HG02759 (cell line): ENCODE measurements around the gene HOXD1.

Source experiments
- ATAC-seq: cut with Tn5 transposase; IDR thresholded peaks from one replicate; pipeline ENCODE4 v1.9.1; 2021; ENCODE audit warnings: mild to moderate bottlenecking, moderate library complexity; ENCODE audit not compliant: unreplicated experiment

HOXD1 gene

GRCh38 chr2:176152350-176153181 lies 35.9 kb upstream of the HOXD1 start:
- no peak for ATAC-seq

GRCh38 chr2:176154576-176155252 lies 33.8 kb upstream of the HOXD1 start:
- no peak for ATAC-seq

DNA sequence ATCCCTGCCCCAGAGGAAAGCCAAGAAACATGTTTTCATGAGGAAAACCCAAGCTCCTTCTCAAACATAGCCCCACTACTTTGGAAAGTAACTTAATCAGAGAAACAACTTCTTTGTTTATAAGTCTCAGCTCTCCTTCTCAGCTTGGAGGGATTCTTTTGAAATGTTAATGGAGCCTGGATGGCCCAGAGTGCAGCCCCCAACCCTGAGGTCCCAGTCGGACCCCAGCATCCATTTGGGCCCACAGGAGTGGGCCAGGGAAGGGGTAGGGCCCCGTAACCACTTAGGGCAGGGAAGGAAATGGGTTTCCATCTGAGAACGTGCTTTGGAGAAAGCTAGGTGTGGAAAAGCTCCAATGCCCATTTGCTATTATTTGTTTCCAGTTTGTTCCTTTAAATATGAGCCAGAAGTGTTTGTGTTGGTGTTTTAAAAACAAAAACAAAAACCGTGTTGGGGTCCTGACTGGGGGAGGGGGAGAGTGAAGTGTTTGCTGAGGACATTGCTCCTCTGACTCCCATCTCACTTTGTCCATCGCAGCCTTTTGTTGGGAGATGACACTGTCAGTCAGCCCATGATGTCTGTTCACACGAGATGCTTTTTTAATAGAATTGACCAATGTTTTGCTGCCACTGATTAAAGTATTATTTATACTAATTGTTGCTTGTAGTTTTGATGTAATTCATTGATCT lies 33.0 kb upstream of the HOXD1 start:
- ATAC-seq, result no peak

- ATAC-seq, result no peak
Measured at GRCh38 chr2:176156301-176156806, 32.1 kb upstream of the HOXD1 start.

DNA sequence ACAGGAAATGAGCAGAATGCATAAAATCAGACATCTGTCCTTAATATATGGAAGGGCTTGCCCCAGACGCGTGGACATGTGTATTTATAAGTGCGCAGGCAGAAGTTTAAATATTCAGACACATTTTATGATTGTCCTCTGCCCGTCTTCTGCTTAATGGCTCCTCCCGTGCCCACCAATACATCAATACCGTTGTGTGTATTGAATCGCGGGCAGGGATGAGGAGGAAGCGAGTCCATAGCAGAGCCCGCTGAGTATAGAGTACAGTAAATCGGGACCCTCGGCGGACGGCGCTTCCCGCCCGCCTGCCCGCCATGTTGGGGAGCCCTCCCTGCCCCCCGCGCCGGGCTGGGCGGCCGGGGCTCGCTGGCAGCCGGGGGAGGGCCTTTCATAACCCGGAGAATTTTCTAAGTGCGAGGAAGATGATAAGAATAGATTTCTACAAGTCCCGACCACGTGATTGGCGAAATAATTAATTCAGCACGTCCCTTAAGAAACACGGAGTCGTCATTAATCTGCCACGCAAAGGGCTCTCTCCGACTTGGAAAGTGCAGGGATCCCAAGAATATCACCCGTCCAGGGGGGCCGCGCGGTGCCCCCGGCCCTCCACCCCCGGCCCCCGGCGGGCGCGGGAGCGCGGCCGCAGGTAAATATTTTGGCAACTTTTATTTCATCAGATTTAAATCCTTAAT lies 31.5 kb upstream of the HOXD1 start, which contains the start of gene HOXD3:
HOXD3 (plus strand) TSS at position 501 of the 692 bp plus-strand sequence. CDS start 11,808 bp downstream, outside the sequence.
- no peak for ATAC-seq

- ATAC-seq, result no peak
Measured at GRCh38 chr2:176157499-176158185, 30.8 kb upstream of the HOXD1 start.

DNA sequence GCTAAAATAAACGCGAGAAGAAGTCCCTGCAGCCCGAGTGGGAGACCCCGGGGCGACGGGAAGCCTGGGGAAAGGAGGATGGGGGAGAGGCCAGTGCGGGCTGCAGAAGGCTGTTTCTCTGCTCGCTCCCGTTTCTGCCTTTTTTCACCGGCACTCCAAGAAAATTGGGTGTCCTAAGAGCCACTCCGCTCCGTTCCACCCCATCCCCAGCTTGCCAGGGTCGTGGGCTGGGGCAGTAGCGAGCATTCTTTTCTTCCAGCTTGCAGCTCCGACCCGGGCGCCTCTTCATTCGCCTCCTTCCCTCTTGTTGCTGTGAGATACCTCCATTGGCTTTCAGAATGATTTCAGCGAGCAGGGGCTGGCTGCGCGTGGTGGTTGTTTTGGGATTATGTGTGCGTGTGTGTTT lies 30.3 kb upstream of the HOXD1 start:
- no peak for ATAC-seq

- no peak for ATAC-seq
Measured at GRCh38 chr2:176158855-176159662, 29.4 kb upstream of the HOXD1 start.

DNA sequence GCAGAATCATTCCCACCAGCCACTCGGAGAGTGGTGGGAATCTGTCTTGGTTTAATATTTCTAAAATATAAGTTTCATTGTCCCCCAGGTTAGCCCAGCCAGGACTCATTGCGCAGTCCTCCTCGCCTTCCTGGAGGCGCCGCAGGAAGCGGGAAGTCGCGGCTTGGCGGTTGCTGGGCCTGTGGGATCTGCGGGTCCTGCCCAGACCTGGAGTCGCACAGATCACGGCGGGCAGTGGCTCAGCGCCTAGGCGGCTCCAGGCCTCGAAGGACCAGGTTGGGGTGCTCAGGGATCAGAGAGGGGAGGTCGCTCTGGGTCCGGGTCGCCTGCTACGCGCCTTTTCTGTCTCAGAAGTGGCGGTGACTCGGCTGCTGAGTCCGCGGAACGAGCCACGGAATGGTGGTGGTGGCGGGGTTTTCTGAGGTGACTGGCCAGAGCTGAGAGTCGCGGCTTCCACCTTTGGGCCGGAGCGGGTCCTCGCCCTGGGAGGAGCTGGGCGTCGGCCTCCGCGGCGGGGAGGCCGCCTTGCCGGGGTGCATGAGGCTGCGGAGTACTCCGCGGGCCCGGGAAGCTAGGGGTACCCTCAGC lies 28.7 kb upstream of the HOXD1 start:
- ATAC-seq, result no peak

GRCh38 chr2:176160251-176160985 lies 28.1 kb upstream of the HOXD1 start:
- ATAC-seq, result no peak

- ATAC-seq, result no peak
Measured at GRCh38 chr2:176160986-176161824, 27.3 kb upstream of the HOXD1 start.

DNA sequence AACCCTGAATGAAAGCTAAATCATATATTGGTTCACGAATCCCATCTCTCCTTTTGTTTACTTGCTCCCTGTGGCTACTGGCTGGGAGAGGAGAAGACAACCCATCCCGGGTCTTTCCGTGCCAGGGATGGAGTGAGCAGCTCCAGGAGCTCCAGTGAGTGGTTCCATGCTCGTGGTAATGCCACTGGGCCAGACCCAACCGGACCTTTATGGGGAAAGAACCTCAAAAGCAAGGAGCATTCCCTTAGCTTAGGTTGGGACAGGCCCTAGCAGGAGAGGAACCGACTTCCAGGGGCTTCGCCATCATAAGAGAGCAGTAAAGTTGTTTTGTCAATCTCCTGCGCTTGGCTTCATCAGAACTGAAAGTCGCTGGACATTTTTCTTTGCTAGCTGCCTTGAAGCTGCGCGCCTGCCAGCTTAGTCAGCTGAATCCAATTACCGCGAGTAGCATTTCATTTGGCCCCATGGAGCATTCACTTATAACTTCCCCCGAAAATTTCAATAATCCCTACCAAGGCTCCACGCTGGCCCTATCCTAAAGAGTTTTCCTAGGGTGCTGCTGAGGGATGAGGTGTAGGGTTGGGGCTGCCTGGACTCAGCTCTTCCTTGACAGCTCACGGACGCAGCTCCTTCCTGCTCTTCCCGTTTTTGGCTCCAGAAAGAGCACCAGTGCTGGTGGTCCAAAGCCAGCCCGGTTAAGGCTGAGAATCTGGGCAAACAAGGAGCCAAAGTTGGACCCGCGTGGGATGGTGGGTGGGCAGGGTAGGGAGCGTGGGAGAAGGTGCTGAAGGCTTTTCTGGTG lies 26.4 kb upstream of the HOXD1 start:
- no peak for ATAC-seq

DNA sequence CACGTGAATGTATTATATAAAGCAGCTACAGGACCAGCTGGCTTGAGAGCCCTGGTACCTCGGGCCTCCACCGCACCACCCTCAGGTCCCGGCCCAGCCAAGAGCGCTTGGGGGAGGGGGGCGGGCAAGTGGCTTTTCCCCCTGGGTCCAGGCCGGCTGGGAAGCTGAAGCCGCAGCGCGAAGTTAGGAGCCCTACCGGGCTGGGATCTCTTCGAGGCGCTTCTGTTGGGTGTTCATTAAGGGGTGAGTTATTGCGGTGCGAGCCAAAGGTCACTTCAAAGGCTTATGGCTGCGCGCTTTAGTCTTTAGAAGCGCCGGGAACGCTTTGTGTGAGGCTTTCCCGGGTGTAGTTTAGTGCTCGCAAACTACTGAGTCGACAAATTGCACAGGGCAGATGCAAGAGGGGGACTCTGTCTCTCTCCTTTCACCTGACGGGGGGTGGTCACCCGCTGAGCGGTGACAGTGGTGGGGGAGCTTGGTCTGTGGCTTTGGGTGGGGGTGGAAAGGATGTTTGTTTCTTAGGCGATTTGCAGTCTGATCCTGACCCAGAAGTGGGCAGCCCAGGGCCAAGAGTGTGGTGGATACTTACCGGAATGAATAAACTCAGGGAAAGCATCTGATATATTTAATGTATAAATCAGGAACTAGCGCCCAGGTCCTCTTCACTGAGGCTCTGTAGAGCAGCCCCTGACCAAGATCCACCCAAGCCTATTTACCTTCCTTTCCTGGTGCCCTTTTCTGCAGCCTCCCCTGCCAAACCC lies 25.4 kb upstream of the HOXD1 start:
- ATAC-seq, result no peak

DNA sequence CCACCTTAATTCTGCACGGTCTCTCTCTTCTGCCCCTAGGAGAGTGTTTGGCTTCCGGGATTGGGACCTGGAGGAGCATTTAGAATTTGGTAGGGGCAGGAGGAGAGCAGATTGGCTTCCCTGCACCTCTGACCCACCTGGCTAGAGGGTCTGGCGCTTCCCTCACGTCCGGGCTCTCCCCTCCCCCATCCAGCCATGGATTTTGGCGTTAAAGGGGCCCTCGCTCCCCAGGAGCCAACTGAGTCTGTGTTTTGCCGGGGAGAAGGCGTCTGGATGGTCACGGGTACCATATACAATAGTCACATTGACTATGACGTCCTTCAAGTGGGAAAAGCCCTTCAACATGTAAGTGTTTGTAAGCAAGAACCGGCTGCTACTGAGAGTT lies 24.8 kb upstream of the HOXD1 start:
- ATAC-seq, result no peak

DNA sequence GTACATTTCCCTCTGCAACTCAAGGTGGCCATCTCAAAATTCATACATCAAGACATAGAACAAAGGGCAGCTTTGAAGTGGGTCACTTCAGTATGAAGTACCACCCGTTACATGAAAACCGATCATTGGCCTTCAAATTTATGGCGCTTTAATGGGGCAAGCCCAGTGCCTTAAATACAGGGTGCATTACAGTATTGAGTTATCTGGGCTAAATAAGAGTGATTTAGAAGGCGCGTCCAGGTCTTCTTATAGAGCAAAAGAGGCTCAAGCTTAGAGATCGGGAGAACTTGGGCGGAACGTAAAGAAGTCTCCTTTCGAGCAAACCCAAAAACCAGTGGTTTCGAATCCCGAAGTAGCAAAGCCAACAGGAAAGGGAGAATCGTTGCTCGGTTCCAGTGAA lies 24.3 kb upstream of the HOXD1 start:
- ATAC-seq, result no peak
